NCI-H510A (cell line): ENCODE data around the gene ASPA.
"Not testable (repeated sequence)": the region's sequence is repeated elsewhere in the genome, so short reads cannot be mapped to it uniquely, and the experiment has no call there.

Experiments used
- DNase-seq: peaks from one replicate; lab custom pipeline; 2025; lab: John Stamatoyannopoulos, UW

ASPA gene

DNA sequence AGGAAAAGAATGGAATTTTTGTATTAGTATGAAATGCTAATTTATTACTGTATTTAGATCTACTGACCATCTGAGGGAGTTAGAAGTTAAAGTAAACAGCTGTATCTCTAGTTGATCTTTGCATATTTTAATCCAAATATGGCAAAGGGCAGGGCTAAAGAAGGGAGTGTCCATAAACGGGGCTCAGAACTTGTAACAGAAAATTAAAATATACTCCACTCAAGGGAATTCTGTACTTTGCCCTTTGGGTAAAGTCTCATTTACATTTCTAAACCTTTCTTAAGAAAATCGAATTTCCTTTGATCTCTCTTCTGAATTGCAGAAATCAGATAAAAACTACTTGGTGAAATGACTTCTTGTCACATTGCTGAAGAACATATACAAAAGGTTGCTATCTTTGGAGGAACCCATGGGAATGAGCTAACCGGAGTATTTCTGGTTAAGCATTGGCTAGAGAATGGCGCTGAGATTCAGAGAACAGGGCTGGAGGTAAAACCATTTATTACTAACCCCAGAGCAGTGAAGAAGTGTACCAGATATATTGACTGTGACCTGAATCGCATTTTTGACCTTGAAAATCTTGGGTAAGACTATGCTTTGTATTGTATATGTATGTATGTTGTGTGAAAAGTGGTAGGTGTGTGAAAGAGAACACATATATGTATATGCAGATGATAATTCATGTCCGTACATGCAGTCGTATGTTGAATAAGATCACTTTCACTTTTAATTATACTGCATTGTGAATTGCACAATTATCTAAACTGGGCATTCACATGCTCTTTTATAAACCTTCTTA lies at the start of gene ASPA:
Gene ASPA (plus strand): TSS at position 186 of the 799 bp plus-strand sequence. CDS start 163 bp downstream, at position 349.
- no peak for DNase-seq

DNA sequence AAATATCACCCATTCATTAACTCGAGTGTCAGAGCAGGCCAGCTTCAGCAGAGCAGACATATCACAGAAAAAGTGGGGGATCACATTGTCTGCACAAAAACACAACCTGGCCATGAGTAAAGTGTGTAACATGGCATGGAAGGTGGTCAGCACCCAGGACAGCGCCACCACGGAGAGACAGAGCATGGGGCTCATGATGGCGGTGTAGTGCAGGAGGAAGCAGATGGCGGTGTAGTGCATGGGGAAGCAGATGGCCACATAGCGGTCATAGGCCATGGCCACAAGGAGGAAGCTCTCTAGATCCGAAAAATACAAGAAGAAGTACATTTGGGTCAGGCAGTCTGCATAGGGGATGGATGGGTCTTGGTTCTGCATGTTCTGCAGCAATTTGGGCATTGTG lies 42.6 kb upstream of the ASPA start:
- not testable (repeated sequence) for DNase-seq

DNA sequence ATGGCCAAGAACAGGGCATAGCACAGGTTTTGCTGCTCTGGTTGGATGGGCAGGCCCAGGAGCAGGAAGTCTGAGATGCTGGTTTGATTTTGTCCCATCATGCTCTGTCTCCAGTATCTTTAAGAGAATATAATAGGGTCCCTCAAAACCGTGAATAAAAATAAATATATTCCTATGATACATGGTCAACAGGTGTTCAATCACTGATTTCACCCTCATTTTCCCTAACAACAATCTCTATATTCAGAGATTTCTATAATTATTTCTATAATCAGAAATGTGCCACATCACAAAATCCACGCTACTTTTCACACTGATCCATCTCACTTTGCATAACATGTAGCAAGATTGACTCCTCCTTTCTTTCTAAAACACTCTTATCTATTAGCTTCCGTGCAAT lies 42.1 kb upstream of the ASPA start, which contains the start of gene OR1E2:
Gene OR1E2 (minus strand): TSS at position 101 of the 400 bp plus-strand sequence. CDS start 0 bp downstream, at position 101.
- DNase-seq, result no peak

GRCh38 chr17:3438368-3438767 lies 37.4 kb upstream of the ASPA start:
- no peak for DNase-seq

DNA sequence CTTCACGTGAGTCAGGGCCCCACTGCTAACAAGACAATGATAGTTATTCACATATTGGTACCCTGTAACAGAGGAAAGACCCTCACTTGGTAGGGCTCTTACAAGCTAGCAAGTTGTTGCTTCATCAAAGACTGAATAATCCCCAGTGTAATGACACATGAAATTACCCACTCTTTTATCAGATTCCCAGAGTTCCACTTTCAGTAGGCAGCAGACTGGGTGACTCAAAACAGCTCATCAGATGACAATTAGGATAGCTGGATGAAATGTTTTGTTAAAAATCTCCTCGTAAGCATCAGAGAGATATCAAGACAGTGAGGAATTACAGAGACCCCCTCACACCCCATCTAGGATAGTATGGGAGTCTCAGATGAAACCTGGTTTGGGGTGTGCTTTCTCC lies 35.3 kb upstream of the ASPA start:
- no peak for DNase-seq

- no peak for DNase-seq
Observed at GRCh38 chr17:3447625-3448024, 28.2 kb upstream of the ASPA start.

DNA sequence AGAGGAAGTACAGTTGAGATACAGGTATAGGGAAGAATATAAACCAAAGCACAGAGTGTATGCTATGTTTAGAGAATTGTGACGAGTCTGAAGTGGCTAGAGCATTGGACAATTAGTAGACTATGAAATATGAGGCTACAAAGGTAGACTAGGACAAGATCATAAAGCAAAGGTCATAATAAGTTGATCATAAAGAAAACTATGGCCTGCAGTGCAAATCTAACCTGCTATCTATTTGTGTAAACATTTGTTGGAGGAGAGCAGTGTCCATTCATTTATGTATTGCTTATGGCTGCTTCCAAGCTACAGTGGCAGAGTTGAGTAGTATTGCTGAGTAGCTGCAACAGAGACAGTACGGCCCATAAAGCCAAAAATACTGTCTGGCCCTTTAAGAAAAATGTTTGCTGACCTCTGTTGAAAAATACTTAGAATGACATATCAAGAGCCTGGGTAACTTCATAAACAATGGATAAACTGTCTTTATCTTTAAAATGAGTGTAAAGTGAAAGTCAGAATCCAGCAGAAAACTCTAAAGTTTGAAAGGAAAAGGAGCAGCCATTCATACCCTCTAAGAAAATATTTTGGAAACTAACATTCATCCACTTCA lies 27.6 kb upstream of the ASPA start:
- DNase-seq, result no peak

GRCh38 chr17:3466355-3466754 lies 9.4 kb upstream of the ASPA start:
- DNase-seq, result not testable (repeated sequence)

GRCh38 chr17:3469529-3469928 lies 6.3 kb upstream of the ASPA start:
- no peak for DNase-seq

- DNase-seq, result no peak
Observed at GRCh38 chr17:3471599-3471998, 4.2 kb upstream of the ASPA start, which contains the start of gene SPATA22. TSS of gene SPATA22 (minus strand) at chr17:3471819. CDS start at chr17:3469325, 2,494 bp downstream.

DNA sequence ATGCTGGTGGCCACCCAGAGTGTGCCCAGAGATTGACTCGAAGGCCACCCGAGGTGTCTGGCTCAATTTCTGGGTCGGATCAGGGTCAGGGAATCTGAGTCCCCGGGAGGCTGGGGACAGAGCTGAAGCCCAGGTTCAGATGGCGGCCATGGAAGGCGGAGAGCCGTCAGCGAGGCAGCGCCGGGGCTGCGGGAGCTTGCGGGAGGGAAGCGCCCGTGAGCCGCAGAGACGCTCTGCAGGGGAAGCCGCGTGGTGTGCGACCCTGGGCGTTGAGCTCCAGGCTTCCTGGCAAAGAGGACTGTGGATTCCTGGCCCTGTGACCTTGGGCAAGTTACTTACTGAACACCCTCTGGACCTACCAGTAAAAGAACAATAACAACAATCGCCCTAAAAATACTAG lies 3.7 kb upstream of the ASPA start:
- no peak for DNase-seq

- DNase-seq, result no peak
Observed at GRCh38 chr17:3474212-3474611, 1.6 kb upstream of the ASPA start.

- DNase-seq, result no peak
Observed at GRCh38 chr17:3475251-3475685, 529 bp upstream of the ASPA start.

GRCh38 chr17:3479988-3480387 lies 4.2 kb downstream of the ASPA start:
- no peak for DNase-seq

DNA sequence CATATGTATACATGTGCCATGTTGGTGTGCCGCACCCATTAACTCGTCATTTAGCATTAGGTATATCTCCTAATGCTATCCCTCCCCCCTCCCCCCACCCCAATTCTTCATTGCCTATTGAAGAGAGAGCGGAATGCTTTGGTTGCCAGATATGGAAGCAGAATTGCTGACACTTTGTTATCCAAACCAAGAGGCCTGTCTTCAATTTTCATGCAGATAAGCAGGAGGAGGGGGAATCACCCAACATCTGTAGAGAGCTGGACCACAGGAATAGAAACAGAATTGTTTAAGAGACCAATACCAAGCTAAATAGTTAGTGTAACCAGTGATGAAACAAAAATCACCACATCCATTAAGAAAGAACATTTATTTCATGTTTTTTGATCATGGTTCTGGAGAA lies 7.1 kb downstream of the ASPA start:
- no peak for DNase-seq

DNA sequence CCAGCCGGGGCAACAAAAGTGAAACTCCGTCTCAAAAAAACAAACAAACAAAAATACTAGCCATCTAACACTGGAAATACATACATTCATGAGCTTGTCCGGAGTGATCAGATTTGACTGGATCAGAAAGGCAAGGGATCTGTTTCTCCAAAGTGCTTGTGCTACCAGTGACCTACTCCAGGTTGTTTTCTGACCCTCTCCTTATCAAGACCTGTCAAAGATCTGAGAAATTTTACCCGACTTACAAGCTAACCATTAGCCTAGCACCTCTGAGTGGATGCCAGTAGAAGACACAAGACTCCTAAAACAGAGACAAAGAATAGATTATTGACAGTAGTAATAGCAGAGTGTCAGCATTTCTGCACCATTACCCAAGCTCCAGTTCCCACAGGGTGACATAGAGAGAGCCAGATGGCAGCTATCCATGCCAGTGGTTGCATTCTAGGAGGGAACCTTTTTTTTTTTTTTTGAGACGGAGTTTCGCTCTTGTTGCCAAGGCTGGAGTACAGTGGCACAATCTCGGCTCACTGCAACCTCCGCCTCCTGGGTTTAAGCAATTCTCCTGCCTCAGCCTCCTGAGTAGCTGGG lies 9.8 kb downstream of the ASPA start:
- no peak for DNase-seq

- DNase-seq, result no peak
Observed at GRCh38 chr17:3497101-3497500, 21.3 kb downstream of the ASPA start.

DNA sequence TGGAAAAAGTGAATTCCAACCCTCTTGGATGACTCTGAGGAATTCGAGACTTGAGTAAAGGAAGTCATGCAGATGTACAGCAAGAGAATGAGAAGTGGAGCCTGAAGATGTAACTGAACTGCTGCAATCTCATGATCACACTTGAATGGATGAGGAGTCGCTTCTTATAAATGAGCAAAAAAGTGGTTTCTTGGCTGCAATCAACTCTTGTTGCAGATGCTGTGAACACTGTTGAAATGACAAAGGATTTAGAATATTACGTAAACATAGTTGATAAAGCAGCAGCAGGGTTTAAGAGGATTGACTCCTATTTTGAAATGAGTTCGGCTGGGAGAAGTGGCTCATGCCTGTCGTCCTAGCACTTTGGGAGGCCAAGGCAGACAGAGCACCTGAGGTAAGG lies 25.5 kb downstream of the ASPA start:
- DNase-seq, result no peak

DNA sequence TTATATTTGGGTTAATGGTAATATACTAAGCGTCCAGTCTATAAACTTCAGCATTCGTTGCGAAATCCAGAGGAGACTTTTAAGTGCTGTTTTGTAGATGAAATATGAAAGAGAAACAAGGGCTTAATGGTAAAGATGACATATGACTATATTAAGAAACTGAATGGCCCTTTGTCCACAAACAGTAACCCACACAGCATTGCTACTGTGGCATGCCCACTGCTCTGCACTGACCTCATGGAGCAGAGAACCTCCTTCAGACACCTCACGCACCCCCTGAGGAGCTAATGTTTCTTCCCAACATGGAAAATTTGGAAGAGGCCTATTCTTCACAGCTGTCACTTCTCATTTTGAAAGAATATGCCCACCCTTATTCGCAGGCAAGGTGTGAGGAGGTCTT lies 26.7 kb downstream of the ASPA start:
- DNase-seq, result no peak

DNA sequence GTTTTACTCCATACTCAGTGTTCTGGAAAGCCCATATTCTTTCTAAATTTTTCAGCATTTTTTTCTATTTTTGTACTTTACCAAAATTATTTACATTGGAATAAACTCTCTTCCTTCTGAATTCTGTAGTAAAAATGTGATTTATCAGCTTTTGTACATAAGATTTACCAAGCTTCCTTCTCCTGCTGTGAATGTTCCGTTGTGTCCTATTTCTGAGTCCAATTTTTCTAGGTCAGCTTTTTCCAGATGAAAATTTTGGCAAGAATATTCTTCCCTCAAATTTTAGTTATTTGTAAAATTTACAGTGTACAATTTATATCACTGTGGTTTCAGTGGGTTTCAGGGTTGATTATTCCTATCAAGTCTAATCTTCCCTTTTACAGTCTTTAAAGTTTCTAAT lies 27.5 kb downstream of the ASPA start:
- no peak for DNase-seq

DNA sequence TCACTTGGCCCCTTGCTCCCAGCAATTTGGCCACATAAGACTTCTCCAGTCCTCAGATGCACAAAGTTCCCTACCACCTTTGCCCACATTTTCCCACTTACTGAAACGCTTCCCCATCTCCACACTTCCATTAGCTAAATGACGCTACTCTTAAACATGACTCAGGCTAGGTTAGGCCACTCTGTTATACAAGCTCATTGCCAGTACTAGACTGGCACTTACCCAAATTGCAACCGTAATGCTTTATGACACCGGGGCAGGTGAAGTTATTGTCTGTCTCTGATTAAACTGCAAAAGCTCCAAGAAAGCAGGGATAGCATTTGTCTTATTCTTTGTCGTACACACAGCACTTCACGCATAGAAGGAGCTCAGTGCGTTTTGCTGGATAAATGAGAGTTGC lies 29.2 kb downstream of the ASPA start:
- no peak for DNase-seq

DNA sequence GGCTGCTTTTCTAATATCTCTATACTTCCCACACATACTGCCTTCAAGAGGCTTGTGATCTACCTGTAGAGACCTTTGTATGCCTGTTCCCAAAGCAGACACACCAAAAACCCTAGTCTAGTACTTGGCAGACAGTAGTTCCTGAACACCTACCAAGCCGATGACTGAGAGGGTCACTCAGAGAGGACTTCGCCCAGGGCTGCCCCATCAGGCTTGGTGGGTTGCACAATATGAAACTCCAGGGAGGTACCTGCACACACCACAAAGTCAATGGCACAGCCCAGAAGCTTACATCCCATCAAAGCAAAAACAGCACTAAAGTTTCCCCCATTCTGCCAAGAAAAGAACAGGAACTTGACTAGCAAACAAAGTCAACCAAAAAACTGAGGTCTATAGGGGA lies 30.3 kb downstream of the ASPA start:
- no peak for DNase-seq

GRCh38 chr17:3507071-3507470 lies 31.3 kb downstream of the ASPA start:
- DNase-seq, result no peak
